ENCODE data around the gene NTRK3. TPM values are rescaled to one million over a fixed set of nuclear protein-coding genes. Genes with fewer than 3 reads are reported as not detected.

The NTRK3 gene
- total and polyA plus RNA-seq, 2 of the 8 experiments (the other 6 are each of a cell fraction or from before 2014, with no cell fraction given) = 4.5 to 6.8 TPM

DNA sequence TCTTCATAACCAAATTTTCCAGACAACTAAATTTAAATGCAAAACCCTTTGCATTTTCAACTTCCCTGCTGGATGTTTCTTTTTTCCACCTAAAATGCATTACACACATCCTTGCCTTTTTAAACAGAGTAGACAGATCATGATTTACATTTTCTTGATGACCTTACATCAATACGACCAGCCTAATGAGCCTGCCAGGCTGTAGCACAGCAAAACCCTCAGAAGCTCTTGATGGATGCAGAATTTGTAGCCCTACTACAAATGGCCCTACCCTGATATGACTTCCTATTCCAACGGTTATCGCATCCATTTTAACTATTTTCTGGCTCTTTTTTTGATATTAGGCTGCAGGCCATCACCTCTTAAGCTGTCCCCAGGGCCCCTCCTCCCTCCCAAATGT is 66.3 kb downstream of the NTRK3 start:
- no peak overlapping the region for H3K4ac ChIP-seq (replicated peaks; ENCODE audit: insufficient read length, low read depth, low read length)
- WGBS, 2 experiments (ENCODE audit: extremely low coverage in 1 of 2, insufficient coverage in 1 of 2, insufficient read length in 1 of 2, insufficient replicate concordance in 2 of 2, low coverage in 1 of 2, low lambda C conversion rate in 2 of 2, missing lambda C conversion rate in 1 of 2) = 90% methylated on average over 3 of the region's 3 CpGs; no CpG with 5 or more reads in 1 of the 2 experiments
- no peak overlapping the region for H3K23ac ChIP-seq (ENCODE audit: insufficient read length)
- no peak overlapping the region for H3K56ac ChIP-seq (replicated peaks; ENCODE audit: insufficient read length, low read depth, low read length)
- POLR2A ChIA-PET (ENCODE audit: partially characterized antibody) = no interaction called here
- no peak for FAIRE-seq
- no peaks in the 10 kb centered on the region for H3K27me3 ChIP-seq (replicated peaks in 1 of 4; ENCODE audit: control insufficient read depth in 3 of 4, extremely low read depth in 1 of 4, insufficient read depth in 3 of 4, low read length in 3 of 4)
- H3K4me1 ChIP-seq (replicated peaks in 1 of 4; ENCODE audit: control insufficient read depth in 3 of 4, insufficient read depth in 4 of 4, low read length in 3 of 4) = peaks cover 0 to 3% (median 1%) of the 10 kb centered on the region in 4 experiments; a peak in 2 of 7 replicates
- CTCF ChIA-PET (ENCODE audit: partially characterized antibody) = interaction anchor here (0.6 to 2.4 kb wide), 5 partner anchors 11 to 54 kb away, joined by 3 to 8 read pairs (median 4); no protein-coding TSS in a partner anchor
- H4K8ac ChIP-seq (ENCODE audit: extremely low read depth, insufficient read depth, low read length) = no peak overlapping the region
- no peaks in the 10 kb centered on the region for H3K79me2 ChIP-seq (ENCODE audit: control insufficient read depth in 1 of 2, insufficient read depth in 2 of 2, low read length in 2 of 2)
- H4K91ac ChIP-seq (replicated peaks; ENCODE audit: insufficient read length, low read length) = no peak overlapping the region
- H3K36me3 ChIP-seq (ENCODE audit: control insufficient read depth in 2 of 4, insufficient read depth in 4 of 4, low read length in 3 of 4) = no peaks in the 10 kb centered on the region
- H4K5ac ChIP-seq (ENCODE audit: insufficient read length, low read depth, low read length) = no peak overlapping the region
- TF ChIP-seq CHD1 (IDR thresholded peaks at IDR 0.05; ENCODE audit: low read depth, low read length) (no peak), RAD21 (IDR thresholded peaks at IDR 0.05 in 1 of 2, conservative IDR thresholded peaks at IDR 0.05 in 1 of 2; ENCODE audit: low read depth in 2 of 2, low read length in 2 of 2) (no peak), CTBP2 (IDR thresholded peaks at IDR 0.05; ENCODE audit: borderline replicate concordance, insufficient read depth, insufficient read length, low read length) (no peak)
- H2BK15ac ChIP-seq (ENCODE audit: low read length) = no peak overlapping the region
- no peak overlapping the region for H2BK12ac ChIP-seq (ENCODE audit: low read depth, low read length)
- H2BK120ac ChIP-seq (replicated peaks; ENCODE audit: low read depth, low read length) = no peak overlapping the region
- no peak overlapping the region for H2BK20ac ChIP-seq (ENCODE audit: low read length)
- no peaks in the 10 kb centered on the region for H4K20me1 ChIP-seq (replicated peaks in 1 of 2; ENCODE audit: control insufficient read depth in 1 of 2, insufficient read depth in 2 of 2, low read length in 2 of 2)
- no peaks in the 10 kb centered on the region for H3K23me2 ChIP-seq (ENCODE audit: low read depth, low read length)
- H3K9me3 ChIP-seq (ENCODE audit: insufficient read depth in 2 of 2, low read depth in 1 of 2, low read length in 1 of 2) = no peaks in the 10 kb centered on the region
- H2AK5ac ChIP-seq (ENCODE audit: low read depth, low read length) = no peak overlapping the region
- no peak overlapping the region for H3K4me2 ChIP-seq (ENCODE audit: insufficient read depth in 1 of 2, low read depth in 2 of 2, low read length in 2 of 2)
- no peak overlapping the region for H3K4me3 ChIP-seq (ENCODE audit: extremely low read depth in 1 of 4, insufficient read depth in 2 of 4, low read depth in 3 of 4, low read length in 4 of 4)
- no peak overlapping the region for H3K14ac ChIP-seq (ENCODE audit: insufficient read length)
- H3K9ac ChIP-seq (replicated peaks in 1 of 4; ENCODE audit: extremely low read depth in 1 of 4, low read depth in 3 of 4, low read length in 3 of 4) = no peak overlapping the region
- no peak overlapping the region for H2AFZ ChIP-seq (ENCODE audit: low read length)
- H2BK5ac ChIP-seq (ENCODE audit: low read depth, low read length) = no peak overlapping the region
- H3K27ac ChIP-seq (ENCODE audit: low read depth, low read length) = no peak overlapping the region
- DNase-seq (ENCODE audit: low read depth in 1 of 2, low spot score in 2 of 2) = no peak
- no peak overlapping the region for H3K18ac ChIP-seq (ENCODE audit: extremely low read depth, low read length)
- H3K79me1 ChIP-seq (ENCODE audit: low read depth, low read length) = no peaks in the 10 kb centered on the region
